Measurements from ENCODE around the gene HEATR5A. TPM values are rescaled to one million over a fixed set of nuclear protein-coding genes. Genes with fewer than 3 reads are reported as not detected.

The HEATR5A gene
- total and polyA plus RNA-seq, 2 experiments from 2014 or later: 25.8 to 32.5 TPM

GRCh38 chr14:31271648-31272047 is 148.7 kb downstream of the HEATR5A start (continued):
- TF ChIP-seq ZNF462 (CRISPR knock-in tag; IDR thresholded peaks at IDR 0.05): no peak
- no peak for TF ChIP-seq EZH2 (IDR thresholded peaks at IDR 0.05; ENCODE audit: low read depth, unreplicated experiment)
- TF ChIP-seq JUNB (IDR thresholded peaks at IDR 0.05; ENCODE audit: unreplicated experiment): no peak
- no peak for TF ChIP-seq STAT1 (IDR thresholded peaks at IDR 0.05; ENCODE audit: unreplicated experiment)
- TF ChIP-seq ZNF331 (CRISPR knock-in tag; IDR thresholded peaks at IDR 0.05; ENCODE audit: low read depth): no peak
- no peak for TF ChIP-seq ZNF114 (CRISPR knock-in tag; IDR thresholded peaks at IDR 0.05)

DNA sequence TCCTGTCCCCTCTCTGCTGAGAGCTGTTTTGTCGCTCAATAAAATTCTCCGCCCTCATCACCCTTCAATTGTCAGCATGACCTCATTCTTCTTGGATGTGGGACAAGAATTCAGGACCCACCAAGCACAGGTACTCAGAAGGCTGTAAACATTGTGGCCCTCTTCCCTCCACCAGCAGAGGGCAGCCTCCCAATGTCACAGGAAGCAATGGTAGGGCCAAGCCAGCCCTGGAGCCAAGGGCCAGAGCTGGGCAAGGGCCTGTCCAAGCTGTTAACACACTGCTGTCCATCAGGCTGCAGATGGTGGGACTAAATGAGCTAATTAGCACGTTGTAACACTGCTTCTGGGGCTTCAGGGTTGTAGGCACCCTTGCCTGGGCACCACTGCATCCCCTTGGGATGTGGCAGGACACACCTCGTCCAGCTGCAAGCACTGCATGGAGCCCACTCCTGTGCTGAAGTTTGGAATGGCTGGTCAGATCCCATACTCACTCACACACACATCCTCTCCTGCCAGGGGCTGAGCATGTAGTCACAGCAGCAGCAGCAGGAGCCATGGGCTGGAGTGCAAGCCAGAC is 150.1 kb downstream of the HEATR5A start:
- H3K4me1 Mint-ChIP-seq: peaks cover 2% of the 10 kb centered on the region; the same call in 2 of the 3 replicates
- Histone ChIP-seq H3K27me3 (ENCODE audit: insufficient read depth) (no peaks in the 10 kb centered on the region), H3K4me3 (no peak overlapping the region), H3K36me3 (ENCODE audit: insufficient read depth) (peaks cover 17% of the 10 kb centered on the region; the same call in 1 of the 2 replicates), H3K4me1 (ENCODE audit: insufficient read depth) (no peaks in the 10 kb centered on the region), H3F3A (replicated peaks; ENCODE audit: low read depth) (no peaks in the 10 kb centered on the region), H3K79me2 (replicated peaks; ENCODE audit: insufficient read depth) (no peaks in the 10 kb centered on the region), H3K9me2 (ENCODE audit: insufficient read depth) (no peaks in the 10 kb centered on the region), H2AFZ (no peak overlapping the region), H4K20me1 (replicated peaks; ENCODE audit: insufficient read depth) (no peaks in the 10 kb centered on the region), H3K27ac (ENCODE audit: low read depth) (no peak overlapping the region), H3K4me2 (no peak overlapping the region)
- no peak for ATAC-seq
- H3K27me3 Mint-ChIP-seq (ENCODE audit: insufficient read depth, low read depth, poor library complexity): peaks cover 4% of the 10 kb centered on the region
- H3K9me3 Mint-ChIP-seq: peaks cover 67% of the 10 kb centered on the region
- DNase-seq (ENCODE audit: low spot score): peak; percentile 65
- no peak for TF ChIP-seq ZNF114 (CRISPR knock-in tag; IDR thresholded peaks at IDR 0.05)
- TF ChIP-seq EZH2 (IDR thresholded peaks at IDR 0.05; ENCODE audit: low read depth, unreplicated experiment): no peak
- no peak for TF ChIP-seq POLR2AphosphoS5 (IDR thresholded peaks at IDR 0.05; ENCODE audit: low read depth)
- TF ChIP-seq, protein P1, sequence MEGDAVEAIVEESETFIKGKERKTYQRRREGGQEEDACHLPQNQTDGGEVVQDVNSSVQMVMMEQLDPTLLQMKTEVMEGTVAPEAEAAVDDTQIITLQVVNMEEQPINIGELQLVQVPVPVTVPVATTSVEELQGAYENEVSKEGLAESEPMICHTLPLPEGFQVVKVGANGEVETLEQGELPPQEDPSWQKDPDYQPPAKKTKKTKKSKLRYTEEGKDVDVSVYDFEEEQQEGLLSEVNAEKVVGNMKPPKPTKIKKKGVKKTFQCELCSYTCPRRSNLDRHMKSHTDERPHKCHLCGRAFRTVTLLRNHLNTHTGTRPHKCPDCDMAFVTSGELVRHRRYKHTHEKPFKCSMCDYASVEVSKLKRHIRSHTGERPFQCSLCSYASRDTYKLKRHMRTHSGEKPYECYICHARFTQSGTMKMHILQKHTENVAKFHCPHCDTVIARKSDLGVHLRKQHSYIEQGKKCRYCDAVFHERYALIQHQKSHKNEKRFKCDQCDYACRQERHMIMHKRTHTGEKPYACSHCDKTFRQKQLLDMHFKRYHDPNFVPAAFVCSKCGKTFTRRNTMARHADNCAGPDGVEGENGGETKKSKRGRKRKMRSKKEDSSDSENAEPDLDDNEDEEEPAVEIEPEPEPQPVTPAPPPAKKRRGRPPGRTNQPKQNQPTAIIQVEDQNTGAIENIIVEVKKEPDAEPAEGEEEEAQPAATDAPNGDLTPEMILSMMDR (conservative IDR thresholded peaks at IDR 0.05; ENCODE audit: low read depth in 2 of 2): peak; percentile 28 to 54; a peak in 3 of 4 replicates
- H3K36me3 Mint-ChIP-seq (ENCODE audit: low read depth): peaks cover 45% of the 10 kb centered on the region
- H3K27ac Mint-ChIP-seq: no peak overlapping the region
- no peak overlapping the region for H3K4me3 Mint-ChIP-seq

All from GM23338 (cell line).